GM18499 (cell line): ENCODE data around the gene RTKN2.
"Not testable (repeated sequence)": the region's sequence is repeated elsewhere in the genome, so short reads cannot be mapped to it uniquely, and the experiment has no call there.

Experiments used
- ATAC-seq: cut with Tn5 transposase; IDR thresholded peaks from one replicate; pipeline ENCODE4 v1.9.1; 2021; ENCODE audit warnings: moderate number of reproducible peaks; ENCODE audit not compliant: insufficient read depth, unreplicated experiment

The RTKN2 gene, protein sequence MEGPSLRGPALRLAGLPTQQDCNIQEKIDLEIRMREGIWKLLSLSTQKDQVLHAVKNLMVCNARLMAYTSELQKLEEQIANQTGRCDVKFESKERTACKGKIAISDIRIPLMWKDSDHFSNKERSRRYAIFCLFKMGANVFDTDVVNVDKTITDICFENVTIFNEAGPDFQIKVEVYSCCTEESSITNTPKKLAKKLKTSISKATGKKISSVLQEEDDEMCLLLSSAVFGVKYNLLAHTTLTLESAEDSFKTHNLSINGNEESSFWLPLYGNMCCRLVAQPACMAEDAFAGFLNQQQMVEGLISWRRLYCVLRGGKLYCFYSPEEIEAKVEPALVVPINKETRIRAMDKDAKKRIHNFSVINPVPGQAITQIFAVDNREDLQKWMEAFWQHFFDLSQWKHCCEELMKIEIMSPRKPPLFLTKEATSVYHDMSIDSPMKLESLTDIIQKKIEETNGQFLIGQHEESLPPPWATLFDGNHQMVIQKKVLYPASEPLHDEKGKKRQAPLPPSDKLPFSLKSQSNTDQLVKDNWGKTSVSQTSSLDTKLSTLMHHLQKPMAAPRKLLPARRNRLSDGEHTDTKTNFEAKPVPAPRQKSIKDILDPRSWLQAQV

DNA sequence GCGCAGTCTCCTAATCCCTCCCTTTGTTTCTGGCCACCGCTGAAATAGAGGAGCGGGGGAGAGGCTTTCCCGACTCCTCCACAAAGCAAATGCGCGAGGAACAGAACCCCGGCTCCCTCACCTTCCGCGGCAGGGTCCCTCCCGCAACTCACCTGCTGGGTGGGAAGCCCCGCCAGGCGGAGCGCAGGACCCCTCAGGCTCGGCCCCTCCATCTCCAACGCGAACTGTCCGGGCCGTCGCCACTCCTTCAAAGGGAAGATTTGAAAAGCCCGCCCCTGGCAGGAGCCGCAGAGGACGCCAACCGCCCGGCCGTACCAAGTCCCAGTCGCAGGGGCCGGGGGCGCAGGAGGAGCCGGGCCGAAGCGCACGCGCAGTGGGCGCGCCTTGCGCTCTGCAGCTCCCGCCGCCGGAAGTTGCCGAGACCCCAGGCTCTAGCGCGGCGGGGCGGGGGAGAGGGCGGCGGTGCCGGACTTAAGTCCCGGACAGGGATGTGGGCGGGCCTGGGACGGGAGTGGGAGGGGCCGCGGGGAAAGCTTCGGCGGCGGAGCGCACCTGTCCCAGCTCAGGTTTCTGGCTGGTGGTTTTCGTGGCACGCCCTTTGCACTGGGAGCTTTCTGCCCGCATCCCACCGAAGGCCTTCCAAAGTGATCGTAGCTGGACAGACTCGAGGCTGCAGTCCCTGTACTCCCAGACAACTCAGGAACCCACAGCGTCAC is at the start of gene RTKN2:
Gene RTKN2, minus strand, starts transcription at position 446 of the 716 bp plus-strand sequence. Its CDS starts 234 bp downstream, at position 212.
- no peak for ATAC-seq

DNA sequence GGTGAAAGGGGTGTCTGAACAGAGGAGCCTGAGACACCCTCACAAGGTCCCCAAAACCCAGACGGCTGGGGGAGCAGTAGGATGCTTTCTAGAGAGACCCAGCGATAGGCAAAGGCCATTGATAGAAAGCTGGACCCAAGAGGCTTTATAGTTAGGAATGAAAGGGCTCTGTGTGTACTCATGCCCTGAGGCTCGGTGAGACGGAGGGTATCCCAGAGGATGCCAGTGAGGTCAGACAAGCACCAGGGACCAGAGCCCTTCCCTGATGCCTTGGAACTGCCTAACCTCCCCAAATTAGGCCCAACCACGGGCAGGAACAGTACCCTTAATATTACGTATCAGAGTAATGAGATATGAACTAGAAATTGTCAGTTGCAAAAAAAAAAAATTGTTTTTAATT is 48.6 kb upstream of the RTKN2 start:
- ATAC-seq: no peak

DNA sequence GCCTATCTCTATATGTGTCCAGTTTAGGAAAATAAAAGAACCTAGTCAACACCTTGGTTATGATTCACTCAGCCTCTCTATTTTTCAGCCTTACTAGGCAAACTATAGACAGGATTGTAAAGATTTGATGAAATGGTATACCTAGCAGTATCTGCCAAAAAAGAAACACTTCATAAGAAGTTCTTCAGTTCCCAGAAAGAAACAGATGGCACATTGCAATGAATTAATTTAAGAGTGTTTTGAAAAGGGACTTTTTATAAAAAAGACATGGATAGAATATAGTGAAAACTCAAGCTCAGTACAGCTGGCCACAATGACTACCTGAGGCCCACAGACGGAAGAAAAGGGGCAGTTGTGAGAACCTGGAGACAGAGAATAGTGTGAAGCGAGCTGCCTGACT is 40.6 kb upstream of the RTKN2 start:
- ATAC-seq: no peak

DNA sequence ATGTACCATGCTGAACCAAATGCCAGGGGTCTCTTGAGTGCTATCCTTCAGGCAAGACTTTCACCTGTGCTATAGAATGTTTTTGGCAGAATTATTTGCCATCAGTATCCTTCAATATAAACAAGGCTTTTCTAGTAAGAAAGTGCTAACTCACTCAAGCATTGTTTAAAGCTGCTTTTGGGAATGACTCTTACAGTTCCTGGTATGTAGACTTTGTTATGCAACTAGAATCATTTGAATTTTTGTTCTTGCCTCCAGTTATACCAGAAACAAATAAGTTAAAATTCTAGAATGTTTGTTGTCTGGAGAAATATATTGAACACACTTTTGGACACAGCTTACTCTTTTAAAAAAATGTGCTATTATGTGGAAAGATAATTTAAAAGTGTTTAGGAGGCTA is 39.5 kb upstream of the RTKN2 start:
- ATAC-seq: no peak

DNA sequence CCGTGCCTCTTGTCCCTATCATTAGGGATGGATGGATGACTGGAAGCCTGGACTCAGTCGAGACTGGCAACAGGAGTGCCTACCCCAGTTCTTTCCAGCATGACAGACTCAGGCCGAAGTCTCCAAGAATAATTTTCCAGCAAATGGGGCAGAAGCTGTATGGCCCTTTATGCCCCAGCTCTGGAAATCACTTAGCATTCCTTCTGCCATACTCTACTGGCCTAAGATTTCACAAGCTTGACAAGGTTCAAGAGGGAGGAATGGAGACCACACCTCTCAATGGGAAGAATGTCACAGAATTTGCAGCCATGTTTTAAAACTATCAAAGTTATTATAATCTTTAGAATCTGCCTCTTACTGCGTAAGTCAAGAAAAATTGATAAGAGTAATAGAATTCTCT is 39.0 kb upstream of the RTKN2 start:
- ATAC-seq: no peak

DNA sequence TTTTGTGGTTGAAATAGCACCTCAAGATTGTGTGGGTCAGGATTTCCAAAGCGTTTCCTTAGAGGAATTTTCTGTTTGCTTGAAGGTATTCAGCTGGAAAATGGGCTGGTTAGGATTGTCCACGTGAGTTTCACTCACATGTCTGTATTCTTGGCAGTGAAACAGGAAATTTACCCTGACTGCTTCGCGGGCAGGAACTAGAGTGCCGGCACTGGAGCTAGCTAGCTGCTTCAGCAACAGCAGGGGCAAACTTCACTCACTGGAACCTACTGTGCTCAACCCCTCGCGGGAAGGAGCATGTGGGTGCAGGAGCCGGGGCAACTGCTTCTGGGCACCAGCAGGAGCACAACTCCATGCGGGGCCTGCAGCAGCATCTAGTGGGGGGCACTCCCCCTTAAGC is 38.0 kb upstream of the RTKN2 start:
- ATAC-seq: no peak

DNA sequence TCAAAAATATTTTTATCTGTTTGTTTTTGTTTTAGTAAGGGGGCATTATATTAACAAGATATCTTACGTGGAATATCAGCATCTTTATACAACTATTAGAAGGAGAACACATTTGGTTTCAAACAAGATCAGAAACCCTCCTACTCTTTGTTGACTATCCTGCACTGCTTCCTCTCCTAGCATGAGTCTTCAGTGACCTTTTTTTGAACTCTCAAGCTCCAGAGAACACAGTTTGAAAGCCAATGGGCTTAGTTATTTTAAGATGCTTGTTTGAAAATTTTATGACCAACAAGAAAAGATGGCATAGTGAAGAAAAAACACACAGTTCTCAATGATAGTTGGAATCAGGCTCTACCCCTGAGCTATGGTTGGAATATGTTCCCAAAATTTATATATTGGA is 37.2 kb upstream of the RTKN2 start:
- no peak for ATAC-seq

DNA sequence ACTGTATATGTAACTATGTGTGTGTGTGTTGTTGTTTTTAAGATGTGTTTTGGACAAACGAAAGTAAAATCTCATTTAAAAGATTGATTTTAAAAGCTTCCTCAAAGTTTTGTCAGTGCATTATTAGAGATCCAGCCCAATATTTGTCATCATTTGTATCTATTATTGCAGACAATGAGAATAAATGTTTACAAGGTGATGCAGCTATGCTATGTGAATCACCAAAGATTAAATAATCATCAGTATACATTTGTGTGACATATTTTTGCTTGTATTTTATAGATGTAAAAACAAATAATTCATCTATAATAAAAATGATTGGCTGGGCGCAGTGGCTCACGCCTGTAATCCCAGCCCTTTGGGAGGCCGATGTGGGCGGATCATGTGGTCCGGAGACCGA is 35.3 kb upstream of the RTKN2 start:
- ATAC-seq: no peak

DNA sequence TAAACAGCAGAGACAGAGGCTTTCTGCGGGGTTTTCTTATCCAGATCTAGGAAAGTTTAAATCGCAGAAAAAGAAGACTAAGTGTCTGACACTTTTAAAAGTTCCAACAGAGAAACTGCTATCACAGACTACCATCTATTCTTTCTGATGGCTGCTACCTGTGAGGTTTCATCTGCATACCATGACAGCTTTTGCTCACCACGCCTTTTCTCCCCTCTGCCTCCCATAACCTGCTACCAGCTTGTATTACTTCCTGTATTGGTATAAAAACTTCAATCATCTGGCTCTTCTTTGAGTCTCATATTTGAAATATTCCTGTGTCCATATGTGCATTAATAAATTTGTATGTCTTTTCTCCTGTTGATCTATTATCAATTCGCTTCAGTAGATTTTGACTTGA is 34.1 kb upstream of the RTKN2 start:
- no peak for ATAC-seq

DNA sequence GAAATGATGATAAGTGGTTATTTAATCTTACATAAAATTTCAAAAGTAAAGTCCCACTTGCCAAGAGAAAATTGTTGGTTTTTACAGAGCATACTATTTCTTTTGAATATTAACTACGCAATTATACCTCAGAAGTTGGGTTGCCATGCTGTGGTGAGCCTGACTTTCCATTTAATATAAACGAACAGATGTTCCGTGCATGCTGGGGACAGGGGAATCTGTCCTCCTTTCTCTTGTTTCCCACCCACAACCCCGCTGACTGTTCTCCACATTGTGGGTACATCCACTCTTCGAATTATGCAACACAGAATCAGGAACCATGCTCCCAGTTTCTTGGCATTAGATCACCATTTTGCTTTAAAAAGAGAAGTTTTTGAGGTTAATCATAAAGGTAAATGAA is 29.2 kb upstream of the RTKN2 start:
- ATAC-seq: no peak

DNA sequence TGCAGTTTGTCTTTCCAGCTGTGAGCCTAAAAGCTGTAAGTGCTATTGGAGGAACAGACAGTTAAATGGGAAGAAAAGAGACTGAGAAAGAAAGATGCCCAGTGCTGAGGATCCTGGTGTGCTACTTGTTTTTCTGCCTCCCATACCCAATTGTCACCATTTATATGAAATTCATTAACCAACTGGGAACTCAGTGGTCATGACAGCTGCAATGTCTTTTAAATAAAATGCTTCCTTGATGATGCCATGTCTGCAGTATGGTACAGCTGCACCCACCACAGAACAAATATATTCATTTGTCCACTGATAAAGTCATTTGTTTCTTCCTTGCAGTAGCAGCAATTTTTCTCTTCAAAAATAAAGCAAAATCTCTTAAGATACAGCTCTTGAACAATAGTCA is 15.6 kb upstream of the RTKN2 start:
- ATAC-seq: no peak

DNA sequence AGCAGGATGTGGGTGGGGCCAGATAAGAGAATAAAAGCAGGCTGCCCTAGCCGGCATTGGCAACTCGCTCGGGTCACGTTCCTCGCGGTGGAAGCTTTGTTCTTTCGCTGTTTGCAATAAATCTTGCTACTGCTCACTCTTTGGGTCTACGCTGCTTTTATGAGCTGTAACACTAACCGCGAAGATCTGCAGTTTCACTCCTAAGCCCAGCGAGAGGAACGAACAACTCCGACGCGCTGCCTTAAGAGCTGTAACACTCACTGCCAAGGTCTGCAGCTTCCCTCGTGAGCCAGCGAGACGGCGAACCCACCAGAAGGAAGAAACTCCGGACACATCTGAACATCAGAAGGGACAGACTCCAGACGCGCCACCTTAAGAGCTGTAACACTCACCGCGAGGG is 12.7 kb upstream of the RTKN2 start:
- not testable (repeated sequence) for ATAC-seq

DNA sequence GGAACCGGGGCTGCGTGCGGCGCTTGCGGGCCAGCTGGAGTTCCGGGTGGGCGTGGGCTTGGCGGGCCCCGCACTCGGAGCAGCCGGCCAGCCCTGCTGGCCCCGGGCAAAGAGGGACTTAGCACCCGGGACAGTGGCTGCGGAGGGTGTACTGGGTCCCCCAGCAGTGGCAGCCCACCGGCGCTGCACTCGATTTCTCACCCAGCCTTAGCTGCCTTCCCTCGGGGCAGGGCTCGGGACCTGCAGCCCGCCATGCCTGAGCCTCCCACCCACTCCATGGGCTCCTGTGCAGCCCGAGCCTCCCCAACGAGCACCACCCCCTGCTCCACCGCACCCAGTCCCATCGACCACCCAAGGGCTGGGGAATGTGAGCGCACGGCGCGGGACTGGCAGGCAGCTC is 11.7 kb upstream of the RTKN2 start:
- ATAC-seq: not testable (repeated sequence)

DNA sequence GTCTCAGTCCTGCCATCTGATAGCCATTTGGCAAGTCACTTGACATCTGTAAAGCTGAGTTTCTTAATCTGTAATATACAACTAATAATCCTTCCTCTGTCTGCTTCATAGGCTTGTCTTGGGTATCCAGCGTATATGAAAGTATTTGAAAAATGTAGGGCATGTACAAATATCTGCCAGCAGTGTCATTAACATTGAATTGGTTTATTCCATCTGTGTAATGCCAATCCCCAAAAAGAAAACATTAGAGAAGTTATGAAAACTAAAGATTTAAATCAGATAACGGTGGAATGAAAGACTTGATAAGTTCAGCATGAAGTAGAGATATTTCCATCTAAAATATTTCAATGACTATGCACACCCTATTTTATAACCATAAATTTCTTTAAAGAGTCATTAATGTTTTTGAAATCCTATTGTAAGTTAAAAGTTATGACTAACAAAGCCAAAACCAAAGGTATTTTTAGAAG is 9.8 kb upstream of the RTKN2 start:
- no peak for ATAC-seq

DNA sequence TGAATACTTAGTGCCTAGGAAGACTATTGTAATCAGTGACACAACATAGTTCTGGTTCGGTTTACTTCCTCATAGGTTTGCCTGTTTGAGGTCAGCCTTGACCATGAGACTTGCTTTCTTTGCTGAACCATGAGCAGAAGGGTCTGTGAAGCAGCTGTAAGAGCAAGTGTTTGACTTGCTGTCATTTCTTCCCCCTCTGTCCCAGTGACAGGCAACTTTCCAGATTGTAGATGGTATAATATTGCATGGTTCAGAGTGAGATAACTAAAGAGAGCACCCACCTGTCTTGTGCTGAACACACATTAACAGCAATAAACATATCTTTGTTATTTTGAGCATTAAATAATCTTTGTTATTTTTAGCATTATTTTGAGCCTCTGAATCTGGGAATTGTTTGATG is 9.3 kb upstream of the RTKN2 start:
- ATAC-seq: no peak

DNA sequence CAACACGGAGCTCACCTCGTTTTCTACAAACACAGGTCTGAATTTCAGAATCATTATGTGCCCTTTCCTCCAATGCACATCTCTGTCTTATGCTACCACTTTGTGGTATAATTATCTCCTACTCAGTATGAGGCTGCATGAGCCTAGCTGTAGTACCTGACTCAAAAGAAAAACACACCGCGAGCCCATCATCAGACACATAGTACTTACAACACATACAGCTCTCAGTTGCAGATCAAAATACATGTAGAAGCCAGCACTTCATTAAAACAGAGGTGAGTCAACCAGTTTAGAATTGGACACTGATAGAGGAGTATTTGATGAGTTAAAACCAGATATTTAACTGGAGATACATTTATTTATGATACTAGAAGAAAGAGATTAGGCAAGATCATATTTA is 1.4 kb upstream of the RTKN2 start:
- no peak for ATAC-seq

DNA sequence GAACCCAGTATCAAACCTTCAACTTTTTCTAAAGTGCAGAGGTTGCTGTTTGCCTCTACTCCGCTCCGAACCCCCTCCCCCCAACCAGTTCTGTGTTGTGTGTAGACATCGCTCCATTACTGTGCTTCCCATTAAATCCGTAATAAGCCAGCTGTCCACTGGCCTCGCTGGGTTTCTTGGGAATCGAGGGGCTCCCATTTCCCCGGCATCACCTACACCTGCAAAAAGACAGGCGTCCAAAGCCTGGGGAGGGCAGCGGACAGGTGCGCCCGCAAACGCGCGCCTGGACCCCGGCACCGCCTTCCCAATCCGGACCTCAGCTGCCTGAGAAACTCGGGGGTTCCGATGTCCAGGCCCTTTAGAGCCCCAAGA is 631 bp downstream of the RTKN2 start:
- no peak for ATAC-seq

DNA sequence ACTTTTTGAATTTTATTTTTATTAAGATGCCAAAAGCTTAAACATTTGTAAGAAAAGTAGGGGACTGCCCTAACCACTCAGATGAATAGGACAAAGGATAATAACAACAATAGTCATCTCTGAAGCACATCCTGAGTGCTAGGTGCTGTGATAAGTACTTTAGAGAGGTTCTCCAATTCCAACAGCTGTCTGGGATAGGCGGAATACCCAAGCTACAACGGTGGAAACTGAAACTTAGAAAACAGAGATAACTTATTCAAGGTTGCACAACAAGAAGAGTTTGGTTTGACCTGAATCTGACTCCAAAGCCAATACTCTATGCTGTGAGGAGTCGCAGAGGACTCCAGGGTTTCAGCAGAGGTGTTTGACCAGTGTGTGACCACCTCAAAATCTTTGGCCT is 2.0 kb downstream of the RTKN2 start:
- ATAC-seq: no peak

DNA sequence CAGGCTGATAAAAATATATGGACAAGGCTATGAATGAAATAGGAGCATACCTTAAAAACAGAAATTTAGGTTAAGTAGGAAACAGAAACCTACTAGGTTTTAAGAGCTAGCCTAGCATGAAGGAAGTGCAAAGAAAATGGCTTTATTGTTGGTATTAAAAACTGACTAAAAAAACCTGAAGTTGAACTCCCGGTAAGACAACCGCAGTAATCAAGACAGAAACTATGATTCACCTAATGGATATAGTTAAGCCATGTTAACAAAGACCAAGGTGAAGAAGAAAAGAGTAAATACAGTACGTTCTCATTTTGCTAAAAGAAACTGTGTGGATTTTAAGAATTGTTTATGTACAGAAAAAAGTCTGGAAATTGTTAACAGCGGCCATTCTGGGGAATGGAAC is 2.5 kb downstream of the RTKN2 start:
- ATAC-seq: no peak

DNA sequence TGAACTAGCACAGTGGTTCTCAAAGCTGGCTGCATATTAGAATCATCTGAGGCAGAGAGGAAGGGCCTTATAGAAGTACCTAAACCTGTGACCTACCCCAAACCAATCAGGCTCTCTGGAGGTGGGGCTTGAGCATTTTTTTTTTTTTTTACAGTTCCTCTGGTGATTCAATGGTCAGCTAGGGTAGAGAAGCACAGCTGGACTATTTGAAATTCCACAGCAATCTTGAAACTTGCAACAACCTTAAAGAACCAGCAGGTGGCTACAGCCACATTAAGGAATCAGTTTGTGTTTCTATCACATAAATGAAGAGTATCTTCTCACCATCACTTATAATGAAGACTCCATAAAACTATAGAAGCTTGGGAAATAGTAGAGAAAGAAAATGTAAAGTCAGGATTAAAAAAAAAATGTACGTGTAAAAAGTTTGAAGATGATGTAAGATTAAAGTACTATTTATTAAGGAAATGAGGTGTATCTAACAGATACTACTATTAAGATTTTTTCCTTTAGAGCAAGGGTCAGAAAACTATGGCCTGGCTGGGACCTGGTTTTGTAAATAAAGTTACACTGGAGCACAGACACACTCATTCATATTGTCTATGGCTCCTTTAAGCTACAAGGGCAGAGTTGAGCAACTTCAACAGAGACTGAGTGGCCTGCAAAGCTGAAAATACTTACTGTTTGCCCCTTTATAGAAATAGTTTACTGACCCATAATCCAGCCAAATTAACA is 3.8 kb downstream of the RTKN2 start:
- ATAC-seq: peak; percentile 67

DNA sequence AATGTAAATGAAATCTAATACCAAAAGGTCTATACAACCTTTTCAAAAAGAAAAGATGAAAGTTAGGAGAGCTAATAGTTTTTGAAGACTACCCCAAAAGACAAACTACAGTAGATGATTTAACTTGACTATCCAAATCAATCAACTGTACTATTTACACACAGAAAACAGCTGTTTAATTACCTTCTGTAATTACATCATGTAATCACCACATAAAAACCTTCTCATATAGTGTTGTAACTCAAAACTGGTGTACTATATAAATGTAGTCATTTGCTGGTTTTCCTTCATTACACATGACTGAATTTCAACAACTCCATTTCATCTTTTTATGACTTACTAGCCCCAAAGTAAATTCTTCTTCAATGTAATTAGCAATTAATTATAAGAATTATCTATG is 4.5 kb downstream of the RTKN2 start:
- ATAC-seq: no peak
